Stimulated activated CD4-positive, alpha-beta T cell treated with anti-CD3 and anti-CD28 coated beads, Interleukin-2, amount 100 ng/mL, for 24 hours (primary cell): ENCODE measurements around the gene TMX4.
"Not testable (repeated sequence)": the region's sequence is repeated elsewhere in the genome, so short reads cannot be mapped to it uniquely, and the experiment has no call there.

Experiments used
- DNase-seq, 2 donors: peaks; one replicate each; pipeline ENCODE4 v3.0.0-alpha.2; 2020

The TMX4 gene, protein sequence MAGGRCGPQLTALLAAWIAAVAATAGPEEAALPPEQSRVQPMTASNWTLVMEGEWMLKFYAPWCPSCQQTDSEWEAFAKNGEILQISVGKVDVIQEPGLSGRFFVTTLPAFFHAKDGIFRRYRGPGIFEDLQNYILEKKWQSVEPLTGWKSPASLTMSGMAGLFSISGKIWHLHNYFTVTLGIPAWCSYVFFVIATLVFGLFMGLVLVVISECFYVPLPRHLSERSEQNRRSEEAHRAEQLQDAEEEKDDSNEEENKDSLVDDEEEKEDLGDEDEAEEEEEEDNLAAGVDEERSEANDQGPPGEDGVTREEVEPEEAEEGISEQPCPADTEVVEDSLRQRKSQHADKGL

DNA sequence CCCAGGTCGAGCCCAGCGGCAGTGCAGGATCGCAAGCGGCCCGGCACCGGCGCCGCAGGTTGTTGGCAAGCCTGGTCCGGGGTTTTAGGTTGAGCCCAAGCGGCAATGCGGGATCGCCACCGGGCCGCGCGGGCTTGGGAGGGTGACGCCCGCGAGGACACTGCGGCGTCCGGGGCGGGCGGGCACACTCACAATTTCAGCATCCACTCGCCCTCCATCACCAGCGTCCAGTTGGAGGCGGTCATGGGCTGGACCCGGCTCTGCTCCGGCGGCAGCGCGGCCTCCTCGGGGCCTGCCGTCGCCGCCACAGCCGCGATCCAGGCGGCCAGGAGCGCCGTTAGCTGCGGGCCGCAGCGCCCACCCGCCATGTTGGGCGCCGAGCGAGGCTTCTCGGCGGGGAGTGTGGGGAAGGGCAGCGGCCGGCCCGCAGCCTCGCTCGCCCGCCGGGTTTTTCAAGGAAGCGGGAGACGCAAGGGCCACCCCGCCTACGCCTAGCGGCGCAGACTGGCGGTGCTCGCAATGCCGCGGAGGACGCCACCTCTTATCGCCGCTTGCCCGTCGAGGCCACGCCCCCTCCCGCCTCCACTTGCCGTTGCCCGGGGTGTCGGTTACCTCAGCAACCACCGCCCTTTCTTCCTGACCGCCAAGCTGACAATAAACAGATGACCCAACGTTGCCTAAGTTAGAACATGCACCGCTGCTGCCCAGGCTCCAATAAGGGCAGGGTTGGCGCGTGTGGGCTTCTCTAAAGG is at the start of gene TMX4:
TSS of gene TMX4 (minus strand) at position 516 of the 752 bp plus-strand sequence. CDS start at position 368, 148 bp downstream.
- peak; percentile 94 to 95 for DNase-seq

DNA sequence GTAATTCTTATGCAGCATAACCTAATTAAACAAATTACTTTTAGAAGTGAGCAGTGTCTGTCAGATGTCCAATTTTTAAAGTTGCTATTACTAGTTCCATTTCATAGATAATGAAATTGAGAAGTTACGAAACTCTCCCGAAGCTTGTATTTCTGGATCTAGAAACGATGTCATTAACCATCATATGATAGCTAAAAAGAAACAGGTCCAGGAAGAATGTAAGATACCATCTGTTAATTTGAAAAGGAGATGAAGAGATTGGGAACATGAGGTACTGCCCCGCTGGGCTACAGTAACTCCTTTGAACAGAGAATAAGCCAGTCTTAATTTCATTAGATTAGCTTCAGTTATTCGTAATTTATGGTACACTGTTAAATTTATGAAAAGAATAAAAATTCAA is 47.5 kb upstream of the TMX4 start:
- no peak for DNase-seq

DNA sequence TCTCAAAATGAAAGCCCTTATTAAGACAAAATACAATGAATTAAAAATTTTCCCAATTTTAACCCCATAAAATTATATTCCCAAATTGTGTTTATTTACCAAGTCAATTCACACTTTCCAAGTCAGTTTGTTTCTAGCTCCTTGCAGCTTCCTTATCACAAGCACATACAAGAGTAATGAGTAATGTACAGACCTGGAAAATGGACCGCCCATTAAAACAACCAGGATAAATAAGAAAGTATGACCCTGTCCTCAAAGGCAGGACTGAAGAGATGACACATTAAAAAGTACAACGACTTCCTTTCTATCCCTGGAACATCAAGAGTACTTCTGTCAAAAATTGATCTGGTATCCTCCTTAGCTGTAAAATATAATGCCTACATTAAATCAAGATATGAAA is 47.1 kb upstream of the TMX4 start:
- DNase-seq = no peak

DNA sequence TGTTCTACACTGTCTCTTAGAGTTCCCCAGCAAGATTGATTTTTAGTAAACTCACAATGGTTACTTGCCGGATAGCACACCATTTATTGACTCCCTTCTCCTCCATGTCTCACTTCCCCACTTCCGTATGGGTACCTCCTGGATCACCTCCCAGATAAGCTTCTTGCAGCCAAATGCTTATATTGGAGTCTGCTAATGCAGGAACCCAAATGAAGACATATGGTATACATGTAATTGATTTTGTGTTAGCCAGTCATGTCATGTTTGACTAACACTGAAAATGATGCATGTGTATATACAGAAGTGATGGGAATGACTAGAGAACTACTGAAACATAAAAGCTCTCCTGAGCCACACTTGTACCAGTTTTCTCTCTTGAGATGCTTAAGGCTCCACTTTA is 46.1 kb upstream of the TMX4 start:
- no peak for DNase-seq

DNA sequence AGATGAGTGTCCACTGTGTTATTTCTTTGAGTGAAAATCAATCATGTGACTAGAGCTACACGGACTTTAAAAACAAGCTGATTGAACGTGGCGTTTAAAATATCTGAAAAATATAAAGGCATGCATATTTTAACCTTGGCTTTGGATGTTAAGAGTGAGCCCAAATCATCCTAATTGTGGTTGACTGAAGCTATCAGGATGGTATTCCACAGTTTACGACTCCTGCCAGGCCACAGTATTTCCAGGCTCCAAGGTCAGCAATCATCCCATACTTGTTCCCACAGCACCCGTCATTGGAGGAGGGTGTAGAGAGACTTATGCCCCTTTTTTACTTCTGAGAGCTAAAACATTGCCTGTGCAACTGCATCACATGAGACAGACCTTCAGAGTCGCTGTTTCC is 43.2 kb upstream of the TMX4 start:
- no peak for DNase-seq

DNA sequence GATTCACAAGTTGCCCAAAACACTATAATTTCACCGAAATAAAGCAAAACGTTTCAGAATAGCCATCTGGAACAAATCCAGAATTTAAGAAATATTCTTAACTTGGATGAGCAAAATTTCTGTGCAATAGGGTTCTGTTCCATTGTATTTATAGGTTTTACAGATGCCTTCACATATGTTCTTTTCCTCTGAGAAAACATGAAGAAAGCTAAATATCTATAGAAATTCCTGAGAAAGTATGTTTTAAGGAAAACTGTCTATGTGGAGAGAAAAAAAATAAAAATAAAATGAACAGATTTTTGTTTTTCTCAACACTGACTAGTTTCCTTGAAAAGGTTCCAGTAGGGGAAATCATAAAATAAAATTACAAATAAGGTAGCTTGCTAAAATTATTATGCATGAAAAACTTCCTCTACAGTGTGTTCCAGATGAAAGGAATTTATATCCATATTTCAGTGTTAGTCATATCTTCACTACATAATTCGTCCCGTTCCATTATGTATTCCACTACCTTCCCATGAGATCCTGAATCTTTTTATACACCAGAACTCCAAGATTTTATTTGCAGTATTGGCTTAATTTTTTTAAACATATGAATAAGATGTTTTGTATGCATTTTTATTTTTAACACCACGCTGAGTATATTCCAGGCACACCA is 42.4 kb upstream of the TMX4 start:
- DNase-seq = no peak

DNA sequence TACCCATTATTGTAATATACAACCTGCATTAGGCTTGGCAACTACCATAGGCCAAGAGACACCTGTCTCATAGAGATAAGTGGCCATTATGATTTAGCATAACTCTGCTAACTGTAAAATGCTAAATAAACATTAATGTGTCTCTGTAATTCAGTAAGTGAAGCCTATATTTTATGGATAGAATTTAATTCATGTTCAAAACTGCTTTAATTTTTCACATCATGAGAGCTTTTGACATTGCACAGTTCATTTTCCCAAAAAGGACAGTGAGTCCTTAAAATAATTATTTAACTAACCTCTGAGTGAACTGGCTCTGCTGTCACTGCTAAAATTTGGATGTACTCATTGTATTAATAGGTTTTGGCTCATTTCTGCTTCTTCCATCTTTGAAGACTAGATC is 41.4 kb upstream of the TMX4 start:
- no peak for DNase-seq

DNA sequence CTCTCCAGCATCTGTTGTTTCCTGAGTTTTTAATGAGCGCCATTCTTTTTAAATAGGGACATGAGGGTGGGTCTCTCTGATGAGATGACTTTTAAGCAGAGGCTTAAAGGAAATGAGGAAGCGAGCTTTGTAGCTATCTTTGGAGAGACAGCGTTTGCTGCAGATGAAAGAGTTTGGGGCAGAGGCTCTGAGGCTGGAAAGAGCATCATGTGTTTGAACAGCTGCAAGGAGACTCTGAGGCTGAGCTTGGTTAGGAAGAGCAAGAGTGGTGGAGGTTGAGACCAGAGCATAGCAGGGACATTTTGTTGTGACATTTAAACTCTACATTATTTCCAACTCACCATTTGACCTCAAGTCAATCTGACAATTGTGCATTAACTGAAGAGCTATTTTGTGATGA is 38.3 kb upstream of the TMX4 start:
- DNase-seq = no peak

DNA sequence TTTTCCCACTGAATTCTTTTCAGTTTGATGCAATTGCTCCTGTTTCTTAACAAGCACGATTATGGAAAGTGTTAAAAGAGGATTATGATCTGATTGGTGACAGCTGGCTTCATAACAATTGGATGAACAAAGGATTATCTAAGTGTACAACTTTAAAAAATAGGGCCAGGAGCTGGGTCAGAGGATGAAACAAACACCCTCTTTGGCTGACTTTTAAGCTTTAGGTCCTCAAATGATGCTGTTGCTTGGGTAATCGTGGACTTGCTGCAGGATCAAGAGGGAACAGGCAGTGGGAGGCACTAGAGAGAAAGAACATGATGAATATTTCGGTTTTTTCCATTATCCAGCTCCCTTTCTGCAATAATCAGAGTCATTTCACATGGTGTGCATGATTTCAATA is 35.5 kb upstream of the TMX4 start:
- DNase-seq = no peak

DNA sequence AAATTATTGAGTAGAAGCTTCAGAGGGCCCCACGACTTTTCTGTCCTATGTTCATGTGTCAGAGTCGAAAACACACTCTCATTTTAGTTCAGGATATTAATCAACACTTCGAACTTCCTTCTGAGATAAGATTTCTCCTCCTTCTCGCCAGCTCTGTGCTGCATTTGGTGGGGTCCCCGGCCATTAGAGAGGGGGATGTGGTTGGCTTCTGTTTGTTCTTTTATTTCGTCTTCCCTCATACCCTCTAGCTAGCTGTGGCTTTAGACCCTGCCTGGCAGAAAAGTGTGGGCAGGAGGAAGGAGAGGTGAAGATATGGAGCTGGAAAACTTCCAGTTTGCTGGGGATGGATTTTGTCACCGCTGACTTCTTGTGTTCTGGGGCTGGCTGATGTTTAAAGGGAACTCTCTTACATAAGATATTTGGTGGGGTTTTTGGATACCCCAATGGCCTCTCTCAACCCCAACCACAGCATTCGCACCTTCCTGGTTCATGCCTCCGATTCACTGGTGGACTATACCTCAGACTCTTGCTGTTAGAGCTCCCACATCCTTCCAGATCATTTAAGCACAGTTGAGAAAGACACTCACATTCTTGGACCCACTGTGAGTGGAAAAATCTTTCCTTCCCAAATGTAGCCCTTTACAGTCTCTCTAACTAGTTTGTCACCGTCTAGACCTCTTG is 30.7 kb upstream of the TMX4 start:
- no peak for DNase-seq

DNA sequence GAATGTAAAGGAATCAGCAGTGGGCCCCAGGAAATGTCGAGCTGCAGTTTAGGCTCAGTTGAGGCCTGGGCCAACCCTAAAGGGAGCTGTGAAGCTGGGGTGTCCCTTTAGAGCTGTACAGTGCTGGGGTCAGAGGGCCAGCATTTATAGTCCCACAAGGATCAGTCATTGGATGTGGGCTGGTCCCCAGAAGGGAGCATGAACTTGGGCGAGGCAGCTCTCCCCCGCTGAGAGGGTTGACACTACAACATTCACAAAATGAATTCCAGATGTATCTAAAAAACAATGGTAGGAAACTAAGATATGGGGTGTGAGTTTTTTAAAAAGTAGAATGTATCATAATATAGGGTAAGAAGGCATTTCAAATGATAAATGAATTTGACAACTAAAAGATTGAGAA is 29.7 kb upstream of the TMX4 start:
- DNase-seq = no peak

DNA sequence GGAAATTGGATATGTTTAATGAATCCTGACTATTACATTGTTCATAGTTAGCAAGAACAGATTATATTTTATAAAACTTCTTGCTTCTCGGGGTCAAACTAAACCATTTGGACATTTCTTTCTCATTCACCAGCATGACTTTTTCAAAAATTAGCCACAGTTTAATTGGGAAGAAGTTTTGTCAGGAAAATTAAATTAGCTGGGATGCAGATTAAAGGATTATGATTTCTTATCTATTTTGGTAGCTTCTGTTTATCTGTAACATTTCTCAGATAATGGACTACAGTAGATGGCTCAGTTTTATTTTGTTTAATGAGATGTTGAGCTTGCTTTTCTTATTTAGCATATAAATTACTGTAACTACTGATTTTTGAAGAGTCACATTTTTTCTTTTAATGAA is 26.4 kb upstream of the TMX4 start:
- no peak for DNase-seq

DNA sequence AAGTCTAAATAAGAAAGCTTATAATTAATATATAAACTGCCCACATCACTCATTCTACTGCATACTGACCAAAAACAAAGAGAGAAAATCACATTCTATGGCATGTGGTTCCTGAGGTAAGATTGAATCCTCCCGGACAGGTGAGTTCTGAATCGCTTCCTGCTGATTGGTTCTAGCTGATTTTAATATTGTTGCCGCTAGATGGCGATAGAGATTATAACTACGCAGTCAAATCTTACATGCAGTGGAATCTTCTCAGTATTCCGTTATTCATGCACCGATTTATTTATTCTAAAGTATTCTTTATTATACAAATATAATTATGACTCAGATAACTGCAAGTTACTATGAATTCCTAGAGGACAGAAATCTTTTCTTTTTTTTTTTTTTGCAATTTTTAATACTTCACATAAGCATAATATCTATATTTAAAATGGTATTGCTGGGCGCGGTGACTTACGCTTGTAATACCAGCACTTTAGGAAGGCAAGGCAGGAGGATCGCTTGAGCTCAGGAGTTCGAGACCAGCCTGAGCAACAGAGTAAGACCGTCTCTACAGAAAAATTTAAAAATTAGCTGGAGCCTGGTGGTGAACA is 24.2 kb upstream of the TMX4 start:
- DNase-seq = no peak

DNA sequence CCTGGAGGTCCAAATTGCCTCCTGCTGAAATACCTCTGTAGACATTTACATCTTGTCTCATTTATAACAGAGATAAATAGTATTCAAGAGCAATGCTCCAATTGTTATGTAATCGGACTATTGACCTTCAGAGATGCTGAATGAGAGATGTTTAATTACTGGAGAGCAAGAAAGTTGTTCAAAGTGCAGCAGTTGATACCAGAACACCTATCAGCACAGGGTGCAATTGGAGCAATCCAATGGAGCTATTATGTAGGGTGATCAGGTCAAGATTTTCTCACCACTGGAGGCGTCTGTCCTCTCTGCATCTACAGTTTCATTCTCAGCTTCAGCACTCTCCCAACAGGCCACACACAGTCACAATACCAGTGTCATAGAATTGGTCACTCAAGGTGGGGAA is 19.5 kb upstream of the TMX4 start:
- DNase-seq = no peak

DNA sequence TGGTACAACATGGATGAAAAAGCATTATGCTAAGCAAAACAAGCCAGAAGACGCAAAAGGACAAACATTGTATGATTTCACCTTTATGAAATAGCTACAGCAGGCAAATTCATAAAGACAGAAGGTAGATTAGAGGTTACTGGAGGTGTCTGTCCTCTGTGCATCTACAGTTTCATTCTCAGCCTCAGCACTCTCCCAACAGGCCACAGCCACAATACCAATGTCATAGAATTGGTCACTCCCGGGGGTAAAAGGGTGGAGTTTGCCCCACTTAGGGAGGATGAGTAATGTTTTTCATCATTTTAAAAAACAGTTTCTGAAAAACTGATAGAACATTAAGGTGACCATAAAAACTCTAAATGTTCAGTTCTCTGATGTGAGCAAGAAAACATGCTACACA is 17.2 kb upstream of the TMX4 start:
- DNase-seq = no peak

DNA sequence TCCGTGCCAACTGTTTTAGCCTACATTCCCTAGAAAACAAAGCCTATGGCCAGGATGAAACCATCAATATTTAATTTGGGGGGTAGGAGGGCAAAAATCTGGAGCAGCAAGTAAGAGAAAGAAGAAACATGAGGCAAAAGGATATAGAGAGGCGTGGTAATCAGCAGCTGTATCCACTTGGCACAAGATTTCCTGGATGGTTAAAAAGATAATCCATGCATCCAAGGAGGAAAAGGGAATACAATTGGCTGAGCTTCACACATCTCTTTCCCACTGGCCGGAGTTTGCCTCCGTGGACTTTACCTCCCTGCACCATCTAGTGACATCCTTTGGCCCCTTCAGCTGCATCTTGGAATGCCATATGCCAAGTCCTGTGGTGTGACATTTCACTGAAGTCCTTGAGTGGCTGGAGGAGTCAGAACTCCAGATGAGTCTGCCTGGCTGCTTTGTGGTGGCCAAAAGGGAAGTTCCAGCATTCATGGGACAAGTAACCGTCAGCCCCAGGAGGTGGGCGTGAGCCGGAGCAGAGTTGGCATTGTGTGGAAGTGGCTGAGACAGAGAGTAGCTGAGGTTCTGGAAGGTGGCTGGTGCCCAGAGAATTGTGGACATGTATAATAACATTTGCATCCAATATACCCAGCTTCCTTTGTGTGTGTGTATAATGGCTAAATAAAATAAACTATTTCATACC is 13.7 kb upstream of the TMX4 start:
- no peak for DNase-seq

DNA sequence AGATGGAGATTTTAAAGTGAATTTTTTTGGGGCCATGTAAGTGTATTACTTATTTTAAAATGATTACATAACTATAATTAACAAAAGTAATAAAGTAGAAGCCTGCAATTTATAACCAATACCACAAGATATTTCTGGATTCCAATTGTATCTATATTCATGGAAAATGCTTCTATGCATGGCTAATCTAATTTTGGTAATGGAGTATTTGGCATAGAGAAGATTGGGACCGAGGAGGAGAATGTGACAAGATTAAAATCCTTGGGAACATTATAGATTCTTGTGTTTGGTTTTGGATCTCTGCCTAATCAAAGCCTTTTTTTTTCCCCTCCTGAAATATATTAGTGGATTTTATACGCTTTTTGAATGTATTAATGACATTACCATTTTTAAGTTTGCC is 12.9 kb upstream of the TMX4 start:
- no peak for DNase-seq

DNA sequence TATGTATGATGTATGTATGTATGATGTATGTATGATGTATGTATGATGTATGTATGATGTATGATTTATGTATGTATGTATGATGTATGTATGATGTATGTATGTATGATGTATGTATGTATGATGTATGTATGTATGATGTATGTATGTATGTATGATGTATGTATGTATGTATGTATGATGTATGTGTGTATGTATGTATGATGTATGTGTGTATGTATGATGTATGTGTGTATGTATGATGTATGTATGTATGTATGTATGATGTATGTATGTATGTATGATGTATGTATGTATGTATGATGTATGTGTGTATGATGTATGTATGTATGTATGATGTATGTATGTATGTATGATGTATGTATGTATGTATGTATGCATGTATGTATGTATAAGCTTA is 12.0 kb upstream of the TMX4 start:
- DNase-seq = not testable (repeated sequence)

DNA sequence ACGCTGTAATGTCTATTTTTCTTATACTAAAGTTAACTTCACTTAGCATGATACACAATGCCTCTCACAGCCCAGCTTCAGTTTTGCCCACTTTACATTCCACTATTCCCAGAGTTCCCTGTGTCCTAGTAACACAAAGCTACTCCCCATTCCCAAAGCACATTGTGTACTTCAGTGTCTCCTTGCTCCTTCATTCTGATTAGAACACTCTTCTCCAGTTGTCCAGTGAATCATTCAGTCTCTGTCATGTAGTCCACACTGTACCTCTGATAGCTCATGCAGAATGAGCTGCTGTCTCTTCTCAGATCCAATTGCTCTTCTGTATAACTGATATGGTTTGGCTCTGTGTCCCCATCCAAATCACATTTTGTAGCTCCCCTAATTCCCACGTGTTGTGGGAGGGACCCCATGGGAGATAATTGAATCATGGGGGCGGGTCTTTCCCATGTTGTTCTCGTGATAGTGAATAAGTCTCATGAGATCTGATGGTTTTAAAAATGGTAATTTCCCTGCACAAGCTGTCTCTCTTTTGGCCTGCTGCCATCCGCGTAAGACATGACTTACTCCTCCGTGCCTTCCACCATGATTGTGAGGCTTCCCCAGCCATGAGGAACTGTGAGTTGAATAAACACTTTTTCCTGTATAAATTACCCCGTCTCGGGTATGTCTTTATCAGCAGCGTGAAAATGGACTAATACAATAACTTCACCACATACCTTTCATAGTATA is 2.1 kb upstream of the TMX4 start:
- no peak for DNase-seq

DNA sequence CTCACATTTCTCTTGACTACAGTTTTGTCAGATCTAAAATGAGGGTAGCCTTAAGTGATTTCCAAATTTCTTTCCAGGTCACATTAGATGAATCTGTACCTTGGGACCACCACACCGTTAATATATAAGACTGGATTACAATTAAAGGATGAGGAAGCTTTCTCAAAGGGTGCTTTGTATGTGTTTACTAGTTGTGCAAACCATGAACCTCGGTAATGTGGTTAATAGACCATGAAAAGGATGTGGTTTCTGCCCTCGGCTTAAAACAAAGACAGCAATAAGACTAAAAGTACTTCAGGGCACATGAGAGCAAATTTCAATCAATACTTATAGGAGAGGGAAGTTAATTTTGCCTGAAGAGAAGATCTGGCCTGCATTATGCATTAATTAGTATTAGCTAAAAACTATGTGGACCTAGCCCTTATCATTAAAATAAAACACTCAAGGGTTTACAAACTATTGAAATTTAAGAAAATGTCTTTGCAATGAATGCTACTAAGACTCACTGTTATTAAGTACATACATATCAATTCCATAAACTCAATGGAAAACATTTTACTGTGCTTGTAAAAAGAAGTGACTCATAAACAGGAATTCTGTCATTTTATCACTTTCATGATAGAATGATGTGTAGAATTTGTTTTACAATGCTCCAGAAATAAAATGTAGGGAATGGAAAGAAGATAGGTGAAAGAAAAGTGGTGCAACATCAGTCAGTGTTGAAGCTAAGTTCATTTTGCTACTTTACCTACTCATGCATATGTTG is 936 bp upstream of the TMX4 start:
- DNase-seq = no peak

DNA sequence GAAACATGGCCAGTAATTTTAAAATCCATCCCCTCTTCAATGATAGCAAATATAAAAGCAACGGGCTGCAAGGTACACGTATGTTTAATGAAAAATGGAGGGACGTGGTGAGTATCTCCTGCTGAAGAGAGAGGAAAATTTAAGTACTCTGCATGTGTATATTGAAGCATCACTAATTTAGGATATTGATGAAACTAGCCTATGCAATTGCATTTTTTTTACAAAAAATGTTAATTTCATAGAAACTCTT is 362 bp upstream of the TMX4 start:
- no peak for DNase-seq

DNA sequence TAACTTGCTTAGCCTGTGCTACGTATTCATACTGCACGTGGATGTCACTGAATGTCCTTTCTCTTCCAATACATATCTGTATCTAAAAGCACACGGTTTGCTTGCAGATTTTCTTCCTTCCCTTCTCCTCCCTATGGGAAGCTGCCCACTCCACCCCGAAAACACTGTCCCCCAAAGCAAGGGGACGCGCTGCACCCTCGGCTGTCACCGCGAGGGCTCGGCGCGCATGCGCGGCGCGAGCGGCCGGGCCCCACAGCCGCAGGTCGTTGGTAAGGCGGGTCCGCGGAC is 659 bp downstream of the TMX4 start:
- peak; percentile 70 to 72 for DNase-seq
